ENCODE data around the gene GALNT10.

DNA sequence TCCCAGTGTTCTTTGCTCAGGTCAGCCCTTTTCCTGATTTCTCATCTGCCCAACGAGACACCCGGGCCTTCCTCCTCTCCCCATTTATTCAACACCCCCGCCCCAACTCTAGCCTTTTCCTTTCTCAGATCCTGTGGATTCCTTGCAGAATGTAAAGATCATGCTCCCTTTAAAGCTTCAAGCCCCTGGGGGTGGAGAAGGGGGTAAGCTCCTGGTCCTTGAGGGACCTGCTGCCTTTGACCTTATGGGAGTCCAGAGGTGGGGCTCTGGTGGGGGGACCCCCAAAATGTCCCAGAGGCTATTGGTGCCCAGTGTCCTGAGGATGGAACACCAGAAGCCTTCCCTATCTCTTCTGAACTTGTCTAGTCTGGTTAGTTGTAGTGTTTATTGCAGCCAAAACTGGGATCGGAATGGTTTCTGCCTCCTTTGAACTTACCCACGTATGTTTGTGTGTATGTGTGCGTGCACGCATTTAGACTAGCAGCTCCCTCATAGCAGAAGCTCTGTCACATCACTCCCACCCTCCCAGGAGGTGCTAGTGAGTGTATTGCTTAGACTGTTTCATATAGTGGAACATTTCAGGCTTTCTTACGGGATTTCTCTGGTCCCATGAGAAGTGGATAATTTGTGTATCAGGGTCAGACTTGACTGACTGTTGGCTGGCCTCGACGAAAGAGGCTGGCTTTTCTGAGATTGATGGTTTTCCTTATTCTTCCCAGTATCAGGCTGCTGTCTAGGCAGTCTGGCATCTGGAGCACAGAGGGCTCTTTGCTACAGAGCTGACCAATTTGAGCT, 1.1 kb downstream of the GALNT10 start:
- TF ChIP-seq, protein P1, sequence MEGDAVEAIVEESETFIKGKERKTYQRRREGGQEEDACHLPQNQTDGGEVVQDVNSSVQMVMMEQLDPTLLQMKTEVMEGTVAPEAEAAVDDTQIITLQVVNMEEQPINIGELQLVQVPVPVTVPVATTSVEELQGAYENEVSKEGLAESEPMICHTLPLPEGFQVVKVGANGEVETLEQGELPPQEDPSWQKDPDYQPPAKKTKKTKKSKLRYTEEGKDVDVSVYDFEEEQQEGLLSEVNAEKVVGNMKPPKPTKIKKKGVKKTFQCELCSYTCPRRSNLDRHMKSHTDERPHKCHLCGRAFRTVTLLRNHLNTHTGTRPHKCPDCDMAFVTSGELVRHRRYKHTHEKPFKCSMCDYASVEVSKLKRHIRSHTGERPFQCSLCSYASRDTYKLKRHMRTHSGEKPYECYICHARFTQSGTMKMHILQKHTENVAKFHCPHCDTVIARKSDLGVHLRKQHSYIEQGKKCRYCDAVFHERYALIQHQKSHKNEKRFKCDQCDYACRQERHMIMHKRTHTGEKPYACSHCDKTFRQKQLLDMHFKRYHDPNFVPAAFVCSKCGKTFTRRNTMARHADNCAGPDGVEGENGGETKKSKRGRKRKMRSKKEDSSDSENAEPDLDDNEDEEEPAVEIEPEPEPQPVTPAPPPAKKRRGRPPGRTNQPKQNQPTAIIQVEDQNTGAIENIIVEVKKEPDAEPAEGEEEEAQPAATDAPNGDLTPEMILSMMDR (IDR thresholded peaks at IDR 0.05) = no peak
- no peak for TF ChIP-seq POLR2A (IDR thresholded peaks at IDR 0.05)
